GM06990 (cell line): ENCODE data around the gene SULT2B1.

Source experiments
- DNase-seq: peaks from one replicate; pipeline ENCODE4 v3.0.0-alpha.2; 2011; ENCODE audit not compliant: insufficient read length; ENCODE audit errors: extremely low read depth
- H3K27me3 ChIP-seq: replicated peaks from 2 replicates; pipeline ENCODE4 v1.6.0; 2011; ENCODE audit warnings: low read length; ENCODE audit not compliant: control insufficient read depth, insufficient read depth
- H3K36me3 ChIP-seq: 2 replicates; pipeline ENCODE4 v1.5.1; 2011; ENCODE audit warnings: low read length; ENCODE audit not compliant: control insufficient read depth, insufficient read depth
- H3K4me3 ChIP-seq: replicated peaks from 2 replicates; pipeline ENCODE4 v1.5.1; 2011; ENCODE audit warnings: low read depth, mild to moderate bottlenecking, control low read depth, low read length
- CTCF ChIP-seq: IDR thresholded peaks from 2 replicates; pipeline ENCODE4 v1.5.1; 2011; ENCODE audit warnings: low read length, control low read depth, mild to moderate bottlenecking, inconsistent platforms; ENCODE audit not compliant: insufficient read depth, poor library complexity, severe bottlenecking

Gene SULT2B1

GRCh38 chr19:48645620-48646000, 93.6 kb downstream of the SULT2B1 start:
- peak overlapping the region; percentile 64 for H3K4me3 ChIP-seq
- DNase-seq: no peak
- H3K36me3 ChIP-seq: no peaks in the 10 kb centered on the region
- no peak for TF ChIP-seq CTCF
- no peaks in the 10 kb centered on the region for H3K27me3 ChIP-seq

- H3K36me3 ChIP-seq: no peaks in the 10 kb centered on the region
- peak; percentile 96 for TF ChIP-seq CTCF
- H3K4me3 ChIP-seq: peak within 1 kb of the TSS; percentile 64
- no peaks in the 10 kb centered on the region for H3K27me3 ChIP-seq
- peak; percentile 85 for DNase-seq
Observed at GRCh38 chr19:48646001-48646721, 94.2 kb downstream of the SULT2B1 start, which contains the start of gene CA11. Gene CA11 (minus strand): TSS chr19:48646187. CDS start chr19:48645632, 555 bp downstream.

- DNase-seq: no peak
- H3K36me3 ChIP-seq: no peaks in the 10 kb centered on the region
- H3K4me3 ChIP-seq: peak overlapping the region; percentile 64
- no peak for TF ChIP-seq CTCF
- H3K27me3 ChIP-seq: no peaks in the 10 kb centered on the region
Observed at GRCh38 chr19:48646722-48647216, 94.8 kb downstream of the SULT2B1 start.

GRCh38 chr19:48648134-48648533, 96.2 kb downstream of the SULT2B1 start:
- Histone ChIP-seq H3K36me3 (no peaks in the 10 kb centered on the region), H3K4me3 (no peak overlapping the region), H3K27me3 (no peaks in the 10 kb centered on the region)
- no peak for TF ChIP-seq CTCF
- no peak for DNase-seq
